Cardiac septum (tissue), 1 donor: ENCODE measurements around the gene RNF146. TPM values are rescaled to one million over a fixed set of nuclear protein-coding genes. Genes with fewer than 3 reads are reported as not detected.
"Not testable (repeated sequence)": the region's sequence is repeated elsewhere in the genome, so short reads cannot be mapped to it uniquely, and the experiment has no call there.

Experiments used
- DNase-seq: peaks from one replicate; pipeline ENCODE4 v3.0.0-alpha.2; 2020; ENCODE audit warnings: low spot score
- intact Hi-C: fragments of 100-400 bp; cut with DNase I; formaldehyde crosslinking; loops from one replicate; pipeline ENCODE4 v1.14.0; 2022
- total RNA-seq: library from RNA; stranded (reverse); fragmentation: NEBNext Ultra II Directional; extraction: Animal tissue kit (Norgen Biotek cat#: 25700); gene quantifications from one replicate; pipeline ENCODE4 v1.2.1, GENCODE V29; 2021
- donor health status: DM: no; HTN: no; CAD: no.

Gene RNF146
- total RNA-seq, 1 donor from 2014 or later = 72.8 TPM

DNA sequence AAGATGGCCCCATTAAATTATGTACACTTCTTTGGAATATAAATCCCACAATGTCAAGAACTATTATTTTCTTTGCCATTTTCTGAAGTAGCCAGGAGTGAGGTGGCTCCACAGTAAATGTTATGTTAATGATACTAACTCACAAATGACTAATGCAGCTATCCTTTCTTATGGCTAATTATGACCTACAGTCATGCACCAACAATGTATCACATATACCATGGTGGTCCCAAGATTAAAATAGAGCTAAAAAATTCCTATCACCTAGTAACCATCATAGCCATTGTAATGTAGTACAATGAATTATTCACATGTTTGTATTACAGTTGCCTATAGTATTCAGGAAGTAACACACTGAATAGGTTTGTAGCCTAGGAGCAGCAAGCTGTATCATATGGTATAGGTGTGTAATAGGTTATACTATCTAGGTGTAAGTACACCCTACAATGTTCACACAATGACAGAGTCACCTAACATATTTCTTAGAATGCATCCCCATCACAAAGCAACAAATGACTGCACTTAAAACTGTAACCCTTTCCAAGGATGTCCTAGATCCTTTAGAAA, 61.5 kb downstream of the RNF146 start:
- intact Hi-C loops = no loop called here
- no peak for DNase-seq

DNA sequence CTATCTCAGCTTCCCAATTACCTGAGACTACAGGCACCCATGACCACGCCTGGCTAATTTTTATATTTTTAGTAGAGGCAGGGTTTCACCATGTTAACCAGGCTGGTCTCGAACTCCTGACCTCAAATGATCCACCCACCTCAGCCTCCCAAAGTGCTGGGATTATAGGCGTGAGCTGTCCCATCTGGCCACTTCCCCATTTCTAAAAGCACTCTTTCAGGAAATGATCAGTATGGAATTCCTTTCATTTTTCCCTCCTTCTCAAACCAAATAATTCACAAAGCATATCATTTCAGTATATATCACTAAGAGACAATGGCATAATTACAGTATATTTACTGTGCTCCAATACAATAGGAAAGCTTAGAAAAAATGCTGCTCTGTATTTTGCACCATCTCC, 64.6 kb downstream of the RNF146 start:
- intact Hi-C loops, DNase-seq: not testable (repeated sequence)

DNA sequence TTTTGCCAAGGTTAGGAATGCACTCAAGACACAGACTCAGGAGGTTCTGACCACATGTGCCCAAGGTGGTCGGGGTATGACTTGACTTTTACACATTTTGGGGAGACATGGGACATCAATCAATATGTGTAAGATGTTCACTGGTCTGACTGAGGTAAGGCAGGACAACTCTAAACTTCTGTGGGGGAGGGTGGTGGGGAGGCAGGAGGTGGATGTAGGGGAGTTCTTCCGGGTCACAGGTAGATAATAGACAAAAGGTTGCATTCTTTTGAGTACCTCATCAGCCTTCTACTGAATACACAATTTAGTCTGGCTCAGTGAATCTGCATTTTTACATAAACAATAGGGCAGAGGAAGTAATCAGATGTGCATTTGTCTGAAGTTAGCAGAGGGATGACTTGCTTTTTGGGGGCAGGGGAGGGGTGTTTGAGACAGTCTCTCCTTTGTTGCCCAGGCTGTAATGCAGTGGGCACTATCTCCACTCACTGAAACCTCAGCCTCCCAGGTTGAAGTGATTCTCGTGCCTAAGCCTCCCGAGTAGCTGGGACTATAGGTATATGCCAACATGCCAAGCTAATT, 65.8 kb downstream of the RNF146 start:
- intact Hi-C loops = no loop called here
- DNase-seq = no peak

Other genes with a start within 250 kb of the RNF146 start
- gene RSPO3, start 148.2 kb upstream of the RNF146 start, total RNA-seq = 1.8 TPM
- 34.4 TPM for gene ECHDC1, start 76.7 kb downstream of the RNF146 start, total RNA-seq
- gene KIAA0408, start 192.5 kb downstream of the RNF146 start, total RNA-seq = 0.51 TPM